ENCODE results near the gene TRPM2. TPM values are rescaled to one million over a fixed set of nuclear protein-coding genes. Genes with fewer than 3 reads are reported as not detected.

TRPM2 gene
- total and polyA plus RNA-seq, 2 of the 8 experiments (the other 6 are each of a cell fraction or from before 2014, with no cell fraction given), result 0.27 to 0.28 TPM

- TF ChIP-seq CTCF (IDR thresholded peaks at IDR 0.05; ENCODE audit: control extremely low read depth in 1 of 3, insufficient read depth in 1 of 3, low read depth in 1 of 3, low read length in 3 of 3) (no peak), KDM4A (IDR thresholded peaks at IDR 0.05; ENCODE audit: low read depth, low read length, severe bottlenecking) (peak; percentile 49), FOSL1 (IDR thresholded peaks at IDR 0.05; ENCODE audit: insufficient read depth, low read depth, low read length) (no peak), EP300 (IDR thresholded peaks at IDR 0.05; ENCODE audit: borderline replicate concordance in 1 of 2, low read depth in 2 of 2, low read length in 2 of 2) (no peak), SP4 (IDR thresholded peaks at IDR 0.05; ENCODE audit: low read length) (peak; percentile 96), JUN (IDR thresholded peaks at IDR 0.05; ENCODE audit: low read depth, low read length) (no peak), SIX5 (IDR thresholded peaks at IDR 0.05; ENCODE audit: low read depth, low read length) (no peak), TBP (IDR thresholded peaks at IDR 0.05; ENCODE audit: low read depth, low read length) (no peak), ATF2 (IDR thresholded peaks at IDR 0.05; ENCODE audit: low read length) (no peak), E2F6 (IDR thresholded peaks at IDR 0.05) (no peak), BACH1 (IDR thresholded peaks at IDR 0.05; ENCODE audit: low read length) (no peak), CBX5 (IDR thresholded peaks at IDR 0.05; ENCODE audit: low read depth, low read length) (no peak), BRCA1 (IDR thresholded peaks at IDR 0.05; ENCODE audit: low read depth, low read length) (no peak), SP1 (IDR thresholded peaks at IDR 0.05; ENCODE audit: low read depth, low read length) (peak; percentile 86)
Measured at GRCh38 chr21:44454747-44455523, 101.5 kb downstream of the TRPM2 start, which contains the start of gene LRRC3 (continued).

Data from H1 (cell line).